ENCODE results near the gene CRTAC1. TPM values are rescaled to one million over a fixed set of nuclear protein-coding genes. Genes with fewer than 3 reads are reported as not detected.

Gene CRTAC1
- total RNA-seq, 1 donor from 2014 or later, result 128 TPM

DNA sequence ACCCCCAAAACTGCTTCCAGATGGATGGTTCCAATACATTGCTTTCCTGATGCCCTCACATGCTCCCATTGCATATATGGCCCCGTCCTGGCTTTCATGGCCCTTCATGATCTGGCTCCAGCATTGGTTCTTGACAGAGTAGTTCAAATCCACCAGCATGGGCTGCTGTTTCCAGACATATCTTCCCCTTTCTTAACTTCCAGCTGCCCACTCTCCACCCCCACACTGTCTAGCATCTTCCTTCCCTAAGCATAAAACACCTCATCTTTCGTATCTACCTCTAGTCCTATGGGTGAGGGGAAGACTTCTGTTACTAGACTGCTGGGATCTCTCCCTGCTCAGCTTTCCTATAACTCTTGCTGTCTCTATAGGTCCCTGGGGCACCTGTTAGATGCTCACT, 194.0 kb downstream of the CRTAC1 start:
- no peak for DNase-seq
- ATAC-seq, result peak; percentile 47
- Histone ChIP-seq H3K27ac (no peak overlapping the region), H3K4me3 (no peak overlapping the region), H3K9me3 (no peaks in the 10 kb centered on the region), H3K4me1 (peaks cover 4% of the 10 kb centered on the region), H3K36me3 (no peaks in the 10 kb centered on the region), H3K27me3 (peaks cover 12% of the 10 kb centered on the region)
- no peak for TF ChIP-seq CTCF (IDR thresholded peaks at IDR 0.05)
- intact Hi-C loops (cut with DNase I), result no loop called here

GRCh38 chr10:97831259-97831658, 199.2 kb downstream of the CRTAC1 start:
- H3K27ac ChIP-seq, result no peak overlapping the region
- peaks cover 6% of the 10 kb centered on the region for H3K4me1 ChIP-seq
- no peak for TF ChIP-seq CTCF (IDR thresholded peaks at IDR 0.05)
- H3K4me3 ChIP-seq, result no peak overlapping the region
- peaks cover 12% of the 10 kb centered on the region for H3K27me3 ChIP-seq
- no peak for ATAC-seq
- no peak for DNase-seq
- intact Hi-C loops (cut with DNase I), result no loop called here
- no peaks in the 10 kb centered on the region for H3K9me3 ChIP-seq
- H3K36me3 ChIP-seq, result no peaks in the 10 kb centered on the region

GRCh38 chr10:97830064-97830463, 200.4 kb downstream of the CRTAC1 start:
- Histone ChIP-seq H3K4me3 (no peak overlapping the region), H3K27me3 (peaks cover 12% of the 10 kb centered on the region), H3K27ac (no peak overlapping the region), H3K36me3 (no peaks in the 10 kb centered on the region), H3K9me3 (no peaks in the 10 kb centered on the region), H3K4me1 (peaks cover 6% of the 10 kb centered on the region)
- DNase-seq (no peak), ATAC-seq (peak; percentile 64)
- intact Hi-C loops (cut with DNase I), result no loop called here
- no peak for TF ChIP-seq CTCF (IDR thresholded peaks at IDR 0.05)

GRCh38 chr10:97828721-97829120, 201.7 kb downstream of the CRTAC1 start:
- TF ChIP-seq CTCF (IDR thresholded peaks at IDR 0.05), result no peak
- Histone ChIP-seq H3K4me3 (no peak overlapping the region), H3K36me3 (no peaks in the 10 kb centered on the region), H3K27ac (no peak overlapping the region), H3K9me3 (no peaks in the 10 kb centered on the region), H3K27me3 (peaks cover 7% of the 10 kb centered on the region), H3K4me1 (peaks cover 6% of the 10 kb centered on the region)
- DNase-seq (no peak), ATAC-seq (no peak)
- intact Hi-C loops (cut with DNase I), result no loop called here

GRCh38 chr10:97827702-97828291, 202.6 kb downstream of the CRTAC1 start:
- H3K9me3 ChIP-seq, result no peaks in the 10 kb centered on the region
- no peak for ATAC-seq
- H3K27ac ChIP-seq, result no peak overlapping the region
- TF ChIP-seq CTCF (IDR thresholded peaks at IDR 0.05), result no peak
- no peak for DNase-seq
- H3K4me3 ChIP-seq, result no peak overlapping the region
- peaks cover 6% of the 10 kb centered on the region for H3K4me1 ChIP-seq
- intact Hi-C loops (cut with DNase I), result no loop called here
- peaks cover 7% of the 10 kb centered on the region for H3K27me3 ChIP-seq
- no peaks in the 10 kb centered on the region for H3K36me3 ChIP-seq

- intact Hi-C loops (cut with DNase I), result no loop called here
- Histone ChIP-seq H3K4me1 (peaks cover 6% of the 10 kb centered on the region), H3K9me3 (no peaks in the 10 kb centered on the region), H3K36me3 (no peaks in the 10 kb centered on the region), H3K27me3 (peaks cover 5% of the 10 kb centered on the region), H3K27ac (no peak overlapping the region), H3K4me3 (no peak overlapping the region)
- TF ChIP-seq CTCF (IDR thresholded peaks at IDR 0.05), result no peak
- DNase-seq (no peak), ATAC-seq (no peak)
These were observed 203.5 kb downstream of the CRTAC1 start for GRCh38 chr10:97826892-97827291.

All from upper lobe of right lung (tissue), 1 donor.